GM19452 (cell line): Measurements from ENCODE around the gene CEP164.
"Not testable (repeated sequence)": the region's sequence is repeated elsewhere in the genome, so short reads cannot be mapped to it uniquely, and the experiment has no call there.

Experiments
- ATAC-seq: cut with Tn5 transposase; IDR thresholded peaks from one replicate; pipeline ENCODE4 v1.9.1; 2021; ENCODE audit not compliant: unreplicated experiment

CEP164 gene

GRCh38 chr11:117303646-117304315 is 23.9 kb upstream of the CEP164 start:
- ATAC-seq = no peak

GRCh38 chr11:117305145-117305544 is 22.5 kb upstream of the CEP164 start:
- ATAC-seq = no peak

- ATAC-seq = no peak
Measured at GRCh38 chr11:117309310-117309709, 18.3 kb upstream of the CEP164 start.

- ATAC-seq = no peak
Measured at GRCh38 chr11:117313091-117313490, 14.6 kb upstream of the CEP164 start.

GRCh38 chr11:117313828-117314768 is 13.6 kb upstream of the CEP164 start:
- no peak for ATAC-seq

- ATAC-seq = no peak
Measured at GRCh38 chr11:117314840-117315239, 12.8 kb upstream of the CEP164 start.

- ATAC-seq = no peak
Measured at GRCh38 chr11:117315285-117316196, 12.1 kb upstream of the CEP164 start.

- ATAC-seq = no peak
Measured at GRCh38 chr11:117316197-117316961, 11.3 kb upstream of the CEP164 start, which contains the start of gene BACE1. TSS of gene BACE1 (minus strand) at chr11:117316256. CDS start at chr11:117315795, 461 bp downstream.

- no peak for ATAC-seq
Measured at GRCh38 chr11:117318738-117319137, 8.9 kb upstream of the CEP164 start.

- ATAC-seq = no peak
Measured at GRCh38 chr11:117319214-117319840, 8.3 kb upstream of the CEP164 start.

- ATAC-seq = not testable (repeated sequence)
Measured at GRCh38 chr11:117327255-117327566, 443 bp upstream of the CEP164 start.

- ATAC-seq = no peak
Measured at GRCh38 chr11:117328375-117329010, 839 bp downstream of the CEP164 start.

- ATAC-seq = no peak
Measured at GRCh38 chr11:117332843-117333242, 5.2 kb downstream of the CEP164 start.

GRCh38 chr11:117333917-117334316 is 6.3 kb downstream of the CEP164 start:
- no peak for ATAC-seq

- ATAC-seq = no peak
Measured at GRCh38 chr11:117334896-117335295, 7.2 kb downstream of the CEP164 start.

- no peak for ATAC-seq
Measured at GRCh38 chr11:117335399-117335798, 7.7 kb downstream of the CEP164 start.

GRCh38 chr11:117337076-117337475 is 9.4 kb downstream of the CEP164 start:
- no peak for ATAC-seq

GRCh38 chr11:117345039-117345438 is 17.4 kb downstream of the CEP164 start:
- no peak for ATAC-seq

- ATAC-seq = no peak
Measured at GRCh38 chr11:117354550-117354949, 26.9 kb downstream of the CEP164 start.
